HepG2 (cell line): ENCODE measurements around the gene CAP2. TPM values are rescaled to one million over a fixed set of nuclear protein-coding genes. Genes with fewer than 3 reads are reported as not detected.

Experiments
- ATAC-seq: fragments of 200-7000 bp; cut with Tn5 transposase; 3 replicates; pipeline ENCODE4 v1.9.1; 2020; ENCODE audit warnings: mild to moderate bottlenecking, moderate library complexity
- BruUV-seq: library from RNA; stranded (reverse); fragments of 400-500 nt; replicated peaks from 2 replicates; lab custom pipeline; 2021; lab: Mats Ljungman, UMichigan
- CTCF ChIA-PET: fragments of 300-600 bp; formaldehyde crosslinking; extraction: SDS; loops from one replicate; lab custom pipeline; 2021; ENCODE audit warnings: low total read pairs, inconsistent platforms, low intra/inter-chr PET ratio; lab: Yijun Ruan, JAX
- POLR2A ChIA-PET: fragments of 350-600 bp; sonication (Branson Sonifier 250); formaldehyde crosslinking; loops from one replicate; lab custom pipeline; 2020; ENCODE audit warnings: antibody characterized with exemption, inconsistent platforms; lab: Yijun Ruan, JAX
- DNase-seq: peaks from one replicate; pipeline ENCODE4 v3.0.0-alpha.2; 2015; ENCODE audit warnings: low spot score
- FAIRE-seq: peaks from 3 replicates; lab custom pipeline; 2011; peaks lifted over from hg19 to GRCh38; lab: Jason Lieb, UNC
- H2AFZ ChIP-seq: one replicate; pipeline ENCODE4 v1.6.1; 2011; ENCODE audit warnings: low read length, inconsistent platforms
- H3K27ac ChIP-seq: fragments of 300-600 bp; 3 replicates; pipeline ENCODE4 v1.8.0; 2011; ENCODE audit warnings: mixed run types, mild to moderate bottlenecking, mixed read lengths, low read length, inconsistent platforms; ENCODE audit not compliant: insufficient read depth; ENCODE audit errors: extremely low read length
- H3K27me3 ChIP-seq, 2 experiments: fragments of 200-600 bp in 1 of 2; 2 replicates in 1 of 2; 3 replicates in 1 of 2; pipeline versions ENCODE4 v1.6.0 to v1.8.0; 2011; ENCODE audit warnings: low read length in 2 of 2, mild to moderate bottlenecking in 2 of 2, moderate library complexity in 2 of 2, inconsistent platforms in 1 of 2; ENCODE audit not compliant: insufficient read depth in 2 of 2, control insufficient read depth in 1 of 2
- H3K36me3 ChIP-seq, 2 experiments: fragments of 200-600 bp in 1 of 2; replicated peaks in 1 of 2; 2 replicates in 1 of 2; 3 replicates in 1 of 2; pipeline versions ENCODE4 v1.5.1 to v1.8.0; 2011; ENCODE audit warnings: low read length in 2 of 2, inconsistent platforms in 1 of 2; ENCODE audit not compliant: insufficient read depth in 2 of 2, control insufficient read depth in 1 of 2
- H3K4me1 ChIP-seq: 2 replicates; pipeline ENCODE4 v1.5.1; 2012; ENCODE audit warnings: low read length, inconsistent platforms; ENCODE audit not compliant: insufficient read depth
- H3K4me2 ChIP-seq: 2 replicates; pipeline ENCODE4 v1.6.0; 2011; ENCODE audit warnings: low read depth, low read length, inconsistent platforms
- H3K4me3 ChIP-seq, 3 experiments: fragments of 200-600 bp in 1 of 3; sonication (generic), shearing (Covaris generic) in 1 of 3; replicated peaks in 1 of 3; 2 replicates each; pipeline ENCODE4 v1.5.1; 2011 to 2016; ENCODE audit warnings: low read length in 3 of 3, inconsistent platforms in 2 of 3, low read depth in 2 of 3, mild to moderate bottlenecking in 2 of 3, control low read depth in 1 of 3, mixed read lengths in 1 of 3; ENCODE audit not compliant: insufficient read depth in 1 of 3
- H3K79me2 ChIP-seq: one replicate; pipeline ENCODE4 v1.6.1; 2011; ENCODE audit warnings: low read length, inconsistent platforms; ENCODE audit not compliant: insufficient read depth
- H3K9ac ChIP-seq: 2 replicates; pipeline ENCODE4 v1.6.0; 2011; ENCODE audit warnings: mild to moderate bottlenecking, low read depth, low read length, inconsistent platforms; ENCODE audit not compliant: insufficient read depth
- H3K9me3 ChIP-seq: 2 replicates; pipeline ENCODE4 v1.5.1; 2012; ENCODE audit warnings: mild to moderate bottlenecking, low read length
- H4K20me1 ChIP-seq: 2 replicates; pipeline ENCODE4 v1.6.0; 2011; ENCODE audit warnings: inconsistent platforms, mild to moderate bottlenecking, low read length, moderate library complexity; ENCODE audit not compliant: insufficient read depth
- CBX5 ChIP-seq: sonication (generic); formaldehyde crosslinking; IDR thresholded peaks from 2 replicates; pipeline ENCODE4 v1.4.0; 2020; ENCODE audit warnings: missing genetic modification reagents, borderline replicate concordance
- CTCF ChIP-seq: sonication (generic); formaldehyde crosslinking; IDR thresholded peaks from 2 replicates; pipeline ENCODE4 v1.5.0; 2020; ENCODE audit warnings: mild to moderate bottlenecking, missing genetic modification reagents, moderate library complexity
- HMGXB4 ChIP-seq, 2 experiments: sonication (generic) in 1 of 2; formaldehyde crosslinking in 1 of 2; IDR thresholded peaks; 2 replicates each; pipeline versions ENCODE4 v1.4.0 to v1.6.1; 2018 to 2020; ENCODE audit warnings: missing genetic modification reagents in 2 of 2, borderline replicate concordance in 1 of 2, low read depth in 1 of 2, mild to moderate bottlenecking in 1 of 2, missing biosample characterization in 1 of 2
- MED1 ChIP-seq: sonication (generic); formaldehyde crosslinking; IDR thresholded peaks from 2 replicates; pipeline ENCODE4 v1.4.0; 2020; ENCODE audit warnings: missing genetic modification reagents
- NFKB2 ChIP-seq: sonication (generic); formaldehyde crosslinking; IDR thresholded peaks from 2 replicates; pipeline ENCODE4 v1.4.0; 2020; ENCODE audit warnings: missing genetic modification reagents, borderline replicate concordance
- STAG1 ChIP-seq: sonication (generic); formaldehyde crosslinking; IDR thresholded peaks from 2 replicates; pipeline ENCODE4 v1.4.0; 2020; ENCODE audit warnings: missing genetic modification reagents
- STAT6 ChIP-seq: sonication (generic); formaldehyde crosslinking; IDR thresholded peaks from 2 replicates; pipeline ENCODE4 v1.4.0; 2020; ENCODE audit warnings: missing genetic modification reagents, mild to moderate bottlenecking, borderline replicate concordance
- ZNF101 ChIP-seq: sonication (generic); formaldehyde crosslinking; IDR thresholded peaks from 2 replicates; pipeline ENCODE4 v1.4.0; 2020; ENCODE audit warnings: mild to moderate bottlenecking, low read depth, missing genetic modification reagents, borderline replicate concordance
- ZNF274 ChIP-seq: sonication (generic); formaldehyde crosslinking; IDR thresholded peaks from 2 replicates; pipeline ENCODE4 v1.5.1; 2020; ENCODE audit warnings: mild to moderate bottlenecking, missing genetic modification reagents
- WGBS: methylation state at CpG from one replicate; pipeline ENCODE4 v1.1.6; 2017; ENCODE audit warnings: low lambda C conversion rate; 5-methylcytosine and 5-hydroxymethylcytosine counted together
- in situ Hi-C: cut with HindIII; loops from 2 replicates; pipeline ENCODE4 v1.10.0; 2017; ENCODE audit warnings: low pct_unique_long_range_greater_than_20kb; ENCODE audit not compliant: extremely low pct_ligation_motif_present
- intact Hi-C: fragments of 100-400 bp; cut with micrococcal nuclease; formaldehyde crosslinking; loops from one replicate; pipeline ENCODE4 v1.10.0; 2022; ENCODE audit not compliant: unreplicated experiment
- polyA plus RNA-seq, 8 experiments: library from polyadenylated mRNA; depleted of rRNA in 3 of 8; stranded (reverse) in 7 of 8; unstranded in 1 of 8; fragments of >200 nt; fragmentation: Illumina TruSeq in 4 of 8; extraction: Trizol in 4 of 8; gene quantifications; 2 replicates each; pipeline versions ENCODE4 v1.2.1 to v1.2.3, GENCODE V29; 2011 to 2016; ENCODE audit warnings: low read depth in 4 of 8, missing spikeins in 1 of 8, mixed read lengths in 1 of 8; ENCODE audit not compliant: insufficient read depth in 1 of 8
- total RNA-seq, 5 experiments: library from RNA; depleted of rRNA; stranded (reverse); fragments of >200 nt; fragmentation: Illumina TruSeq; extraction: Trizol; gene quantifications; 2 replicates each; pipeline ENCODE4 v1.2.3, GENCODE V29; 2016; ENCODE audit warnings: low read depth in 1 of 5
- TF ChIP-seq, protein P1 (sequence below): sonication (generic); formaldehyde crosslinking; IDR thresholded peaks from 2 replicates; pipeline ENCODE4 v1.8.1; 2023; ENCODE audit warnings: mild to moderate bottlenecking, inconsistent platforms, moderate library complexity, missing genetic modification reagents, borderline replicate concordance

Gene CAP2
- total and polyA plus RNA-seq, 2 of the 13 experiments (the other 11 are each of a cell fraction or from before 2014, with no cell fraction given), result 7.9 to 53.1 TPM

- Histone ChIP-seq H3K27me3 (no peaks in the 10 kb centered on the region), H3K27ac (no peak overlapping the region), H3K9ac (no peak overlapping the region), H3K4me1 (no peaks in the 10 kb centered on the region), H2AFZ (no peak overlapping the region), H3K9me3 (no peaks in the 10 kb centered on the region), H4K20me1 (no peaks in the 10 kb centered on the region), H3K36me3 (no peaks in the 10 kb centered on the region), H3K4me3 (no peak overlapping the region), H3K4me2 (no peak overlapping the region), H3K79me2 (no peaks in the 10 kb centered on the region)
- ATAC-seq, result peak; percentile 75
- TF ChIP-seq CTCF, result peak; percentile 23; the same call in 1 of the 2 replicates
- peak; percentile 30 for TF ChIP-seq STAG1 (CRISPR knock-in tag)
- TF ChIP-seq ZNF274, result no peak
- intact Hi-C loops (loop anchor here (5.0 kb wide), 1 partner anchor 164 kb away; the partner anchor contains the start of gene RBM24), in situ Hi-C loops (no loop called here)
- WGBS, result 93% methylated on average over 2 of the region's 2 CpGs
- FAIRE-seq, result no peak
- POLR2A ChIA-PET, result no interaction called here
- CTCF ChIA-PET, result no interaction called here
- BruUV-seq, result no TSS peak
- DNase-seq, result no peak
Observed at GRCh38 chr6:17446713-17447112, 53.3 kb downstream of the CAP2 start.

- no peak for FAIRE-seq
- in situ Hi-C loops, result no loop called here
- WGBS, result 90% methylated on average over 1 of the region's 1 CpG
- TF ChIP-seq ZNF101 (CRISPR knock-in tag) (no peak), CBX5 (CRISPR knock-in tag) (no peak), MED1 (CRISPR knock-in tag) (no peak), STAT6 (CRISPR knock-in tag) (no peak), NFKB2 (CRISPR knock-in tag) (no peak), HMGXB4 (CRISPR knock-in tag; IDR thresholded peaks at IDR 0.05; ENCODE audit: borderline replicate concordance in 1 of 2, low read depth in 1 of 2) (no peak)
- TF ChIP-seq, protein P1, sequence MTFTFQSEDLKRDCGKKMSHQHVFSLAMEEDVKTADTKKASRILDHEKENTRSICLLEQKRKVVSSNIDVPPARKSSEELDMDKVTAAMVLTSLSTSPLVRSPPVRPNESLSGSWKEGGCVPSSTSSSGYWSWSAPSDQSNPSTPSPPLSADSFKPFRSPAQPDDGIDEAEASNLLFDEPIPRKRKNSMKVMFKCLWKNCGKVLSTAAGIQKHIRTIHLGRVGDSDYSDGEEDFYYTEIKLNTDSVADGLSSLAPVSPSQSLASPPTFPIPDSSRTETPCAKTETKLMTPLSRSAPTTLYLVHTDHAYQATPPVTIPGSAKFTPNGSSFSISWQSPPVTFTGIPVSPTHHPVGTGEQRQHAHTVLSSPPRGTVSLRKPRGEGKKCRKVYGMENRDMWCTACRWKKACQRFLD (CRISPR knock-in tag), result no peak
Observed at GRCh38 chr6:17448165-17448564, 54.8 kb downstream of the CAP2 start.

More at GRCh38 chr6:17448165-17448564, 54.8 kb downstream of the CAP2 start:
- H3K4me3 ChIP-seq, result no peak overlapping the region
- POLR2A ChIA-PET, result no interaction called here
- H3K9ac ChIP-seq, result no peak overlapping the region
- H2AFZ ChIP-seq, result no peak overlapping the region
- intact Hi-C loops, result loop anchor here (5.0 kb wide), 1 partner anchor 166 kb away; the partner anchor contains the start of gene RBM24
- H3K79me2 ChIP-seq, result no peaks in the 10 kb centered on the region
- H3K27ac ChIP-seq, result no peak overlapping the region
- no TSS peak for BruUV-seq
- no peaks in the 10 kb centered on the region for H3K36me3 ChIP-seq
- CTCF ChIA-PET, result no interaction called here
- no peak for ATAC-seq
- no peaks in the 10 kb centered on the region for H3K9me3 ChIP-seq
- no peak overlapping the region for H3K4me2 ChIP-seq
- no peaks in the 10 kb centered on the region for H4K20me1 ChIP-seq
- no peaks in the 10 kb centered on the region for H3K27me3 ChIP-seq
- no peaks in the 10 kb centered on the region for H3K4me1 ChIP-seq
- no peak for DNase-seq
